ENCODE results near the gene AGTRAP. TPM values are rescaled to one million over a fixed set of nuclear protein-coding genes. Genes with fewer than 3 reads are reported as not detected.

The AGTRAP gene
- total and polyA plus RNA-seq, 5 experiments from 2014 or later = 16.7 to 106 (median 57.3) TPM

DNA sequence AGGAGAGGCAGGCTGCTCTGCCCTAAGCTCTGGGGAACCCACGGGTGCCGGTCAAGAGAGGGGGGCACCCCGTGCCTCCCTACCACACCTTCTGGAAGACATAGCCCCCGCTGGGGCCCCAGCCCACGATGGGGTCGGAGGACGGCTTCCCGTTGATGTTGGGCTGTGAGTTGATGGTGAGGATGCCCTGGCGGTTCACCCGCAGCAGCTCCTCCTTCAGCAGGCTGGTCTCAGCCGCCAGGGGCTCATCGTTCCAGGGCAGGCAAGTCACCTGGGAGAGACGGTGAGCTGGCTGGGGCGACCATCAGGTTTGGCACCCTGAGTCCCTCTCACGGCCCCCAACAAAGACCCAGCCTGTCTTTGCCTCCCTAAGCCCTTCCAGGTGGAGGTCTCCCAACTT lies 57.9 kb downstream of the AGTRAP start:
- no peaks in the 10 kb centered on the region for H3K27me3 Mint-ChIP-seq
- peaks cover 0 to 52% (median 14%) of the 10 kb centered on the region in 3 donors for H3K36me3 Mint-ChIP-seq
- POLR2A ChIA-PET = interaction anchor here (0.6 kb wide), 1 partner anchor 29 kb away, joined by 7 read pairs; no protein-coding TSS in a partner anchor
- H3K9me3 Mint-ChIP-seq = no peaks in the 10 kb centered on the region
- no peak overlapping the region for H3K27ac Mint-ChIP-seq
- no peak overlapping the region for H3K4me3 Mint-ChIP-seq
- peaks cover 0 to 12% (median 6%) of the 10 kb centered on the region in 4 donors for H3K4me1 Mint-ChIP-seq
- ATAC-seq = no peak
- no peak for DNase-seq

DNA sequence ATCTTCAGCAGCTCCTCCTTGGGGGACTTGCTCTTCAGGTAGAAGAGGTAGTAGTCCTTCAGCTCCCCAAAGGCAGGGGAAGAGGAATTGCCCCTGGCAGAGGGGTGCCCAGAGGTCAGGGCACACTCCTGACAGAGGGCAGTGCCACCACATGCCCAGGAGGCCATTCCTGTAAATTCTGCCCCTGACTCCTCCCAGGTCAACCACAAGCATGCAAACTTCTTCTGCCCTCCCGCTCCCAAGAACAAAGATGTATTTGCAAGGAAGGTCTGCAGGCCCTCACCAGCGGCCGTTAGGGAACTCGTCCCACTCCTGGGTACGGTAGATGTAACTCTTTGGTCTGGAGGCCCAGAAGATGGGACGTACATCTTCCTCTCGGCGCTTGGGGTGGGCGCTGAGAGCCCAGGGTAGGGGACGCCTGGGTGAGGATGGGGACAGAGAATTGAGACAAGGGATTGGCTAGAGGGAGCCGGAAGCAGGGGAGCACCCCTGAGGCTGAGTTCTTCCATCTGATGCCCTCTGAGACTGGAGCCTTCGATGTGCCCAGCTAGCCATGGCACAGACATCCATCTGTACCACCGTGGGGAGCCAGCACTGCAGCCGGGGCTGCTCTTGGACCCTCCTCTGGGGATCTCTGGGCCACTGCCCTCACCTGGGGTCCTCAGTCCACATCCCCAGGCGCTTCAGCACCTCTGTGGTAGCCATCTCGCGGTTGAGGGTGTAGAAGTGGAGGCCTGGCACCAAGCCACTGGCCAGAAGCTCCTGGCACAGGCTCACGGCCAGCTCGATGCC lies 58.7 kb downstream of the AGTRAP start:
- Mint-ChIP-seq H3K4me1 (peaks cover 0 to 9% (median 4%) of the 10 kb centered on the region in 4 donors), H3K9me3 (no peaks in the 10 kb centered on the region), H3K27ac (peak overlapping the region in 2 of 10 donors; percentile 27 to 44), H3K4me3 (no peak overlapping the region), H3K36me3 (peaks cover 0 to 60% (median 14%) of the 10 kb centered on the region in 3 donors), H3K27me3 (no peaks in the 10 kb centered on the region)
- POLR2A ChIA-PET = no interaction called here
- ATAC-seq (no peak), DNase-seq (no peak)

DNA sequence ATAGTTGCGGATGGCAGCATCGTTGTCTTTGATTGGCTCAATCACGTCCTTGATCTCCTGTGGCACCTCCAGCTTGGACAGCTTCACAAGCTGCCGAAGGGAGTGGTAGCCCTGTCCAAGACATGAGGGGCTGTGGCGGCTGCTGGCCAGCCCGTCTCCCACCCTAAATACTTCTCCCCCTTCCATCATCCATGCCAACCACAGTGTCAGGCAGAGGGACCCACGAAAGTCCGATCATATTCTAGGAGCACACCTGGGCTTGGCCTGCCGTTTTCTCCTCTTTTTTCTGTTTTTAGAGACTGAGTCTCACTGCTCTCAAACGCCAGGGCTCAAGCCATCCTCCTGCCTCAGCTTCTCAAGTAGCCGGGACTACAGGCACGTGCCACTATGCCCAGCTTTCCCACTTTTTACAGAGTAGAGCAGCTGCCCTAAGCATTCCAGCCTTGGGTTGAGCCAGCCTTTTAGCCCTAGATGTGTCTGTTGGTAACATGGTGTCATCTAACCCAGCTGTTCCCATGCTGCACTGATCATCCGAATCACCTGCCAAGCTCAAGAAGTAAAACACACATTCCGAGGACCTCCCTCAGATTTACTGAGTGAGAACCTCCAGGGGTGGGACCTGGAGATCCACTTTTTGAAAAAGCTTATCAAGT lies 59.4 kb downstream of the AGTRAP start:
- H3K4me3 Mint-ChIP-seq = no peak overlapping the region
- ATAC-seq = no peak
- H3K27me3 Mint-ChIP-seq = no peaks in the 10 kb centered on the region
- peaks cover 0 to 67% (median 19%) of the 10 kb centered on the region in 3 donors for H3K36me3 Mint-ChIP-seq
- H3K4me1 Mint-ChIP-seq = peaks cover 0 to 10% (median 5%) of the 10 kb centered on the region in 4 donors
- POLR2A ChIA-PET = no interaction called here
- H3K27ac Mint-ChIP-seq = no peak overlapping the region
- H3K9me3 Mint-ChIP-seq = no peaks in the 10 kb centered on the region
- no peak for DNase-seq

DNA sequence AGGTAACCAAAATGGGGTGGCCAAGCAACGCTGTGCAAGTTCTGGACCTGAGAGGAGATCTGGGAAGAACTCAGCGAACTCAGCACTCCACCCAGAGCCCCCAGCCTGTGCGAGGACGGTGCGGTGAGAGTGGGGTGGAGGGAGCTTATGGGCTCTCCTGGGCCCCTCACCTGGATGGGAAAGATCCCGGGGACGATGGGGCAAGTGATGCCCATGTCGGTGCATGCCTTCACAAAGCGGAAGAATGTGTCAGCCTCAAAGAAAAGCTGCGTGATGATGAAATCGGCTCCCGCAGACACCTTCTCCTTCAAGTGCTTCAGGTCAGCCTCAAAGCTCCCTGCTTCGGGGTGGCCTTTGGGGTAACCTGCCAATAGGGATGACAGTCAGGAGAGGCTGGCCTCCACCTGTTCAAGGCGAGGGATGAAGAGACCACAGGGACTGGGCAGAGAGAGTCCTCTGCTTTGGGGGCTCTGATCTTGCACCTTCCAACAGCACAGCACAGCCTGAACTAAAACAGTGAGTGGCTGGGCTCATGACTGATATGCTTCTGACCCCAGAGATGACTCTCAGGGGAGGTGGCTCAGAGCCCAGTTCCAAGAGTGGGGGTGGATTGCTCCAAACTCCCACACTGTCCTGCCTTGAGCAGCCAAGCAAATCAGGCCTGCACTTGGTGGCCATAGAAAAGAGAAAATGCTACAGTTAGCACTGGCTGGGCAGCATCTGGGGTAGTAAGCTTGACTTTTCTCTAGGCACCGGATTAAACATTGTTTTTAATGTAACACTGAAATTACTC lies 60.3 kb downstream of the AGTRAP start:
- Mint-ChIP-seq H3K36me3 (peaks cover 0 to 71% (median 20%) of the 10 kb centered on the region in 3 donors), H3K4me1 (peaks cover 0 to 11% (median 4%) of the 10 kb centered on the region in 4 donors), H3K9me3 (no peaks in the 10 kb centered on the region), H3K4me3 (no peak overlapping the region), H3K27me3 (no peaks in the 10 kb centered on the region), H3K27ac (no peak overlapping the region)
- POLR2A ChIA-PET = no interaction called here
- DNase-seq = no peak
- no peak for ATAC-seq

DNA sequence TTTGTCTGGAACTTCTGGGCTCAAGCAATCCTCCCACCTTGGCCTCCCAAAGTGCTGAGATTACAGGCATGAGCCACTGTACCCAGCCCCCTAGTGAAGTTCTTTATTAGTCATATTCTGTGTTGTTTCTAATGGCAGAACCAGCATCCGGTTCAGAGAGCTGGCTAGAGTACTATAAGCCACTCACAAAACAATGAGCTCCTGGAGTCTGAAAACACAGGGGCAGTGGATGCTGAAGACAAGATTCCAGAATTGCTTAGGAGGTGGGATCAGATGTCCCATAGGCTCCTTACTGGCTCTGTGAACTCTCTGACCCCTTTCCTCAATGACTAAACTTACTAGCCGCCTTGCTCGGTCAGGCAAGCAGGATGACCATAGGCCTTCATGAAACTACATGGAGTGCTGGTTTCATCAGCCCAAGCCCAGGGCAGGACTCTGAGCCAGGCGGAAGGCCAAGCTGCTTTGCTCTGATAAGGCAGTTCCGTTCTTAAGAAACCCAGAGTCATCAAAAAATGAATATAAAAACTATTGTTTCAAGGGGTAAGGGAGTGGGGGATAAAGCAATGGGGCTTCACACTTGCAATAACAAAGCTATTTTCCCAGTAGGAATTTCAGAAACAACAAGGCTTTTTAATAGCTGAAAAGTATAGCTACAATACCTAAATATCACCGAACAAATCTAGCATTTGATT lies 61.7 kb downstream of the AGTRAP start:
- DNase-seq = no peak

DNA sequence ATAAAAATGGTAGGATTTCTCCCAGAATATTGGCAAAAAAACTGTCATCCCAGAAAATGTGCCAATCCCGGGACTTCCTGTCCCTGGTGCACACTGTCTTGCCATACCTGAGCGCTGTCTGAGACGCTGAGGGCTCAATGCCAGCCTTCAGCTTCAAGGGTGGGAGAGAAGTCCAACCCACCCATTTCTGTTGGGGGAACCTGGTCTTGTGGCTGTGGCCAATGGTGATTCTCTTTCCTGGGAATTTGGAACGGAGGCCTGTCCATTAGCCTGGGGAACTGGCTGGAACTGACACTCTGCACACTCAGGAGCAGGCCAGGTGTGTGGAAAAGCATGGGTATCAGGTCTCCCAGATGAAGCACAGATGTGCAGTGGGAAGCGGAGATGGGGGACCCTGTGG lies 63.2 kb downstream of the AGTRAP start:
- POLR2A ChIA-PET = no interaction called here
- Mint-ChIP-seq H3K9me3 (no peaks in the 10 kb centered on the region), H3K27ac (peak overlapping the region in 3 of 10 donors; percentile 19 to 57 (median 40)), H3K36me3 (peaks cover 0 to 62% (median 17%) of the 10 kb centered on the region in 3 donors), H3K27me3 (no peaks in the 10 kb centered on the region), H3K4me1 (peaks cover 18 to 36% (median 30%) of the 10 kb centered on the region in 4 donors), H3K4me3 (no peak overlapping the region)
- DNase-seq = no peak
- ATAC-seq = no peak

More for the DNA sequence above, 61.7 kb downstream of the AGTRAP start:
- Mint-ChIP-seq H3K4me3 (no peak overlapping the region), H3K36me3 (peaks cover 0 to 63% (median 19%) of the 10 kb centered on the region in 3 donors), H3K27ac (no peak overlapping the region), H3K27me3 (no peaks in the 10 kb centered on the region), H3K4me1 (peaks cover 9 to 22% (median 15%) of the 10 kb centered on the region in 4 donors), H3K9me3 (no peaks in the 10 kb centered on the region)
- POLR2A ChIA-PET = interaction anchor here (0.7 kb wide), 1 partner anchor 840 kb away, joined by 4 read pairs; no protein-coding TSS in a partner anchor
- no peak for ATAC-seq

DNA sequence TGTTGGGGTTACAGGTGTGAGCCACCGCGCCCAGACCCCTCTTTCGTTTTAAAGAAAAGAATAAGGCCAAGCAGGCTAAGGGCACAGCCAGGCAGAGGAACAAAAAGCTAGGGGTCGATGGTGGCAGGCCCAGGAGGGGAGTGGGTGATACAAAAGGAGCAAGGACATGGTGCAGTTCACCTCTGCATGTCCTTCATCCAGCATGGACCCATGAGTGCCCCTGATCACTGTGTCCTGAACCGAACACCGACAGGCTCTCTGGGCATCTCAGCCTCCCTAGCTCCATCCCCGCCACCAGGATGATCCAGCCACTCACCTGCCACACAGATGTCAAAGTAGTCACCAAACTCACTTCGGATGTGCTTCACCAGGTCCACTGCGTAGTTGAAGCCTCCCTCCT lies 64.0 kb downstream of the AGTRAP start:
- Mint-ChIP-seq H3K4me3 (no peak overlapping the region), H3K4me1 (peaks cover 19 to 44% (median 38%) of the 10 kb centered on the region in 4 donors)

DNA sequence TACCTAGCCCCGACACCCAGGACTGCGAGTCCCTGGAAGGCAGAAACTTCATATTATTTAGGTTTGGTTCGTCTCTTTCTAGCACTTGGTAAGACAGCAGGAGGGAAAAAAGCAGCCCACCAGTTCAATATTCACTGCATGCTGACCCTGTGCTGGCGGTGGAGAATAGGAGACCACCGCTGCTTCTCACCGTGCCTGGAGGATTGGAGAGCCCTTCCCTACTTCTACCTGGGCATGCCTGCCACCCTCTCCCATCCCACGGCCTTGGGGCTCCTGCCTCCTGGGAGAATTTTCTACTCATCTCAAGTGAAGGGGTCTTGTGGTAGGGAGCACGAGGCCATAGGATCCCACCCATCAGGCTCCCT lies 64.4 kb downstream of the AGTRAP start:
- H3K36me3 Mint-ChIP-seq = peaks cover 0 to 54% (median 9%) of the 10 kb centered on the region in 3 donors

More for the DNA sequence above, 64.0 kb downstream of the AGTRAP start:
- POLR2A ChIA-PET = interaction anchor here (0.7 kb wide), 1 partner anchor 574 kb away, joined by 3 read pairs; no protein-coding TSS in a partner anchor
- Mint-ChIP-seq H3K9me3 (no peaks in the 10 kb centered on the region), H3K36me3 (peaks cover 0 to 57% (median 12%) of the 10 kb centered on the region in 3 donors), H3K27me3 (no peaks in the 10 kb centered on the region), H3K27ac (peak overlapping the region in 3 of 10 donors; percentile 7 to 65 (median 59))
- DNase-seq (no peak), ATAC-seq (no peak)

More for the DNA sequence above, 64.4 kb downstream of the AGTRAP start:
- Mint-ChIP-seq H3K4me3 (no peak overlapping the region), H3K9me3 (no peaks in the 10 kb centered on the region), H3K27me3 (no peaks in the 10 kb centered on the region), H3K27ac (peak overlapping the region in 2 of 10 donors; percentile 59 to 65), H3K4me1 (peaks cover 18 to 47% (median 40%) of the 10 kb centered on the region in 4 donors)
- ATAC-seq (no peak), DNase-seq (no peak)
- POLR2A ChIA-PET = interaction anchor here (0.7 kb wide), 1 partner anchor 575 kb away, joined by 3 read pairs; no protein-coding TSS in a partner anchor

Other genes starting within 250 kb of the AGTRAP start
- 1 to 10 TPM; 2.5 to 3.8 TPM for gene FBXO2, start 81.7 kb upstream of the AGTRAP start, total RNA-seq
- 1 to 10 TPM; 2.3 to 5.4 (median 3.6) TPM for gene FBXO2, start 81.7 kb upstream of the AGTRAP start, polyA plus RNA-seq
- 10 to 100 TPM; 54.3 to 55.7 TPM for gene FBXO44, start 81.3 kb upstream of the AGTRAP start, total RNA-seq
- 10 to 100 TPM in 1 of 3 donors, 1 to 10 TPM in 2; 6.4 to 10.1 (median 9.5) TPM for gene FBXO44, start 81.3 kb upstream of the AGTRAP start, polyA plus RNA-seq
- gene FBXO6, start 71.9 kb upstream of the AGTRAP start, total RNA-seq = 1 to 10 TPM; 3.2 to 3.7 TPM
- gene FBXO6, start 71.9 kb upstream of the AGTRAP start, polyA plus RNA-seq = 10 to 100 TPM; 12.9 to 22.2 (median 14.0) TPM
- 10 to 100 TPM; 19.7 to 21.3 TPM for gene MAD2L2, start 55.0 kb upstream of the AGTRAP start, total RNA-seq
- gene MAD2L2, start 55.0 kb upstream of the AGTRAP start, polyA plus RNA-seq = 10 to 100 TPM; 52.2 to 66.1 (median 54.2) TPM
- under 1 TPM; 0.22 to 0.29 TPM for gene DRAXIN, start 44.4 kb upstream of the AGTRAP start, total RNA-seq
- under 1 TPM; 0.07 to 0.29 (median 0.14) TPM for gene DRAXIN, start 44.4 kb upstream of the AGTRAP start, polyA plus RNA-seq
- gene C1orf167, start 26.1 kb downstream of the AGTRAP start, total RNA-seq = not detected
- not detected for gene C1orf167, start 26.1 kb downstream of the AGTRAP start, polyA plus RNA-seq
- 10 to 100 TPM; 63.9 to 71.7 TPM for gene MTHFR, start 69.8 kb downstream of the AGTRAP start, total RNA-seq
- 1 to 10 TPM; 3.7 to 9.5 (median 8.0) TPM for gene MTHFR, start 69.8 kb downstream of the AGTRAP start, polyA plus RNA-seq
- 10 to 100 TPM; 26.8 to 31.8 TPM for gene CLCN6, start 70.1 kb downstream of the AGTRAP start, total RNA-seq
- gene CLCN6, start 70.1 kb downstream of the AGTRAP start, polyA plus RNA-seq = 1 to 10 TPM; 1.2 to 2.8 (median 2.1) TPM
- gene NPPA, start 111.6 kb downstream of the AGTRAP start, total RNA-seq = not detected
- gene NPPA, start 111.6 kb downstream of the AGTRAP start, polyA plus RNA-seq = not detected
- not detected for gene NPPB, start 122.8 kb downstream of the AGTRAP start, total RNA-seq
- gene NPPB, start 122.8 kb downstream of the AGTRAP start, polyA plus RNA-seq = not detected
- 10 to 100 TPM; 26.8 to 27.9 TPM for gene KIAA2013, start 190.3 kb downstream of the AGTRAP start, total RNA-seq
- gene KIAA2013, start 190.3 kb downstream of the AGTRAP start, polyA plus RNA-seq = 10 to 100 TPM; 19.6 to 51.6 (median 38.0) TPM
- 1 to 10 TPM; 4.5 to 5.0 TPM for gene PLOD1, start 198.6 kb downstream of the AGTRAP start, total RNA-seq
- 1 to 10 TPM; 5.0 to 7.9 (median 5.7) TPM for gene PLOD1, start 198.6 kb downstream of the AGTRAP start, polyA plus RNA-seq
- gene MFN2, start 244.3 kb downstream of the AGTRAP start, total RNA-seq = 10 to 100 TPM; 47.1 to 49.9 TPM
- gene MFN2, start 244.3 kb downstream of the AGTRAP start, polyA plus RNA-seq = 10 to 100 TPM; 29.1 to 38.0 (median 29.5) TPM